Endothelial cell of umbilical vein (primary cell): ENCODE data around the gene ATP13A4. TPM values are rescaled to one million over a fixed set of nuclear protein-coding genes. Genes with fewer than 3 reads are reported as not detected.

Experiments used
- BruUV-seq: library from RNA; stranded (reverse); fragments of 400-500 nt; replicated peaks from 2 replicates; lab custom pipeline; 2021; lab: Mats Ljungman, UMichigan
- CTCF ChIA-PET: fragments of 300-600, 350-600 bp; sonication (Branson Sonifier 250); formaldehyde crosslinking; loops from one replicate; lab custom pipeline; 2021; ENCODE audit warnings: antibody characterized with exemption, inconsistent platforms; lab: Charles Lee
- POLR2A ChIA-PET: fragments of 300-600, 350-600 bp; sonication (Branson Sonifier 250); formaldehyde crosslinking; loops from one replicate; lab custom pipeline; 2021; ENCODE audit warnings: antibody characterized with exemption, inconsistent platforms; lab: Charles Lee
- DNase-seq: peaks from one replicate; pipeline ENCODE4 v3.0.0-alpha.2; 2011; ENCODE audit warnings: low read depth, low spot score
- FAIRE-seq: peaks from 2 replicates; lab custom pipeline; 2011; peaks lifted over from hg19 to GRCh38; lab: Jason Lieb, UNC
- H2AFZ ChIP-seq: 2 replicates; pipeline ENCODE4 v1.6.0; 2012; ENCODE audit warnings: low read depth, low read length, control low read depth, inconsistent platforms
- H3K27ac ChIP-seq: 2 replicates; pipeline ENCODE4 v1.5.1; 2011; ENCODE audit warnings: low read depth, mild to moderate bottlenecking, control low read depth, low read length, moderate library complexity; ENCODE audit not compliant: insufficient read depth
- H3K27me3 ChIP-seq, 2 experiments: 2 replicates each; pipeline versions ENCODE4 v1.6.0 to v1.6.1; 2011; ENCODE audit warnings: low read length in 2 of 2, mixed read lengths in 1 of 2; ENCODE audit not compliant: control insufficient read depth in 2 of 2, insufficient read depth in 2 of 2
- H3K36me3 ChIP-seq, 2 experiments: 2 replicates in 1 of 2; 3 replicates in 1 of 2; pipeline ENCODE4 v1.5.1; 2011; ENCODE audit warnings: low read length in 2 of 2, mild to moderate bottlenecking in 1 of 2, moderate library complexity in 1 of 2; ENCODE audit not compliant: control insufficient read depth in 2 of 2, insufficient read depth in 2 of 2; ENCODE audit errors: extremely low read depth in 1 of 2
- H3K4me1 ChIP-seq: 3 replicates; pipeline ENCODE4 v1.5.1; 2011; ENCODE audit warnings: mild to moderate bottlenecking, low read length; ENCODE audit not compliant: control insufficient read depth, insufficient read depth; ENCODE audit errors: extremely low read depth
- H3K4me2 ChIP-seq: 2 replicates; pipeline ENCODE4 v1.6.1; 2011; ENCODE audit warnings: low read length, control low read depth, mixed read lengths; ENCODE audit not compliant: insufficient read depth
- H3K4me3 ChIP-seq, 3 experiments: fragments of 200-600 bp in 1 of 3; sonication (generic), shearing (Covaris generic) in 1 of 3; replicated peaks in 1 of 3; 2 replicates each; pipeline ENCODE4 v1.5.1; 2011 to 2016; ENCODE audit warnings: control low read depth in 3 of 3, low read length in 3 of 3, mild to moderate bottlenecking in 2 of 3, inconsistent platforms in 1 of 3, low read depth in 1 of 3, moderate library complexity in 1 of 3; ENCODE audit not compliant: insufficient read depth in 1 of 3
- H3K79me2 ChIP-seq: 2 replicates; pipeline ENCODE4 v1.6.0; 2012; ENCODE audit warnings: low read length, inconsistent platforms; ENCODE audit not compliant: control insufficient read depth, insufficient read depth
- H3K9ac ChIP-seq: replicated peaks from 2 replicates; pipeline ENCODE3; 2011; ENCODE audit warnings: low read length, control low read depth; ENCODE audit not compliant: insufficient read depth; ENCODE audit errors: extremely low read depth
- H3K9me1 ChIP-seq: replicated peaks from 3 replicates; pipeline ENCODE4 v1.6.0; 2011; ENCODE audit warnings: mild to moderate bottlenecking, low read length; ENCODE audit not compliant: control insufficient read depth, insufficient read depth; ENCODE audit errors: extremely low read depth
- H3K9me3 ChIP-seq: replicated peaks from 2 replicates; pipeline ENCODE4 v1.5.1; 2012; ENCODE audit warnings: low read length, inconsistent platforms; ENCODE audit not compliant: control insufficient read depth, insufficient read depth
- H4K20me1 ChIP-seq: replicated peaks from 2 replicates; pipeline ENCODE3; 2011; ENCODE audit warnings: mild to moderate bottlenecking, low read length; ENCODE audit not compliant: control insufficient read depth, insufficient read depth; ENCODE audit errors: extremely low read depth
- CTCF ChIP-seq, 2 donors: IDR thresholded peaks; 1 replicate in 1 of 2; 2 replicates in 1 of 2; pipeline ENCODE4 v1.5.1; 2011; ENCODE audit warnings: low read length in 2 of 2, mild to moderate bottlenecking in 2 of 2, moderate library complexity in 2 of 2, control low read depth in 1 of 2, inconsistent platforms in 1 of 2, low read depth in 1 of 2; ENCODE audit not compliant: insufficient read depth in 1 of 2; ENCODE audit errors: extremely low read depth in 1 of 2
- EZH2 ChIP-seq: IDR thresholded peaks from 2 replicates; pipeline ENCODE4 v1.6.1; 2012; ENCODE audit warnings: borderline replicate concordance, low read depth, mild to moderate bottlenecking, moderate library complexity, low read length, inconsistent platforms; ENCODE audit not compliant: severe bottlenecking
- FOS ChIP-seq: IDR thresholded peaks from 2 replicates; pipeline ENCODE4 v1.6.1; 2011; ENCODE audit warnings: mild to moderate bottlenecking, low read length, moderate library complexity, borderline replicate concordance; ENCODE audit not compliant: insufficient read depth
- GATA2 ChIP-seq: IDR thresholded peaks from 2 replicates; pipeline ENCODE4 v1.7.0; 2011; ENCODE audit warnings: low read depth, mild to moderate bottlenecking, moderate library complexity, mixed read lengths, low read length; ENCODE audit not compliant: insufficient read length, insufficient read depth
- JUN ChIP-seq: IDR thresholded peaks from 2 replicates; pipeline ENCODE4 v1.6.1; 2011; ENCODE audit warnings: borderline replicate concordance, low read depth; ENCODE audit not compliant: insufficient read length, insufficient read depth
- MAX ChIP-seq: IDR thresholded peaks from 2 replicates; pipeline ENCODE4 v1.6.1; 2011; ENCODE audit not compliant: insufficient read depth, insufficient read length
- MYC ChIP-seq: IDR thresholded peaks from one replicate; pipeline ENCODE4 v1.6.1; 2011; ENCODE audit warnings: mild to moderate bottlenecking, low read depth, low read length
- POLR2A ChIP-seq: IDR thresholded peaks from 2 replicates; pipeline ENCODE4 v1.6.1; 2012; ENCODE audit warnings: low read depth, mild to moderate bottlenecking, control low read depth, low read length
- POLR2AphosphoS5 ChIP-seq: IDR thresholded peaks from 2 replicates; pipeline ENCODE4 v1.6.1; 2012; ENCODE audit warnings: low read depth, mild to moderate bottlenecking, control low read depth, low read length, moderate library complexity; ENCODE audit not compliant: insufficient read depth
- dilution Hi-C: fragments of 300-500 bp; cut with MboI; formaldehyde crosslinking; loops from one replicate; pipeline ENCODE4 v1.15.0; 2019; ENCODE audit warnings: low sequenced_read_pairs; ENCODE audit not compliant: extremely low pct_ligation_motif_present
- intact Hi-C: fragments of 100-400 bp; cut with micrococcal nuclease; formaldehyde crosslinking; loops from one replicate; pipeline ENCODE4 v1.10.0; 2022
- polyA plus RNA-seq, 4 experiments: library from polyadenylated mRNA; depleted of rRNA in 3 of 4; stranded (reverse) in 3 of 4; unstranded in 1 of 4; fragments of >200 nt; gene quantifications; 2 replicates each; pipeline versions ENCODE4 v1.2.1 to v1.2.3, GENCODE V29; 2011 to 2012; ENCODE audit warnings: missing spikeins in 1 of 4
- total RNA-seq: library from RNA; stranded (reverse); gene quantifications from 2 replicates; pipeline ENCODE4 v1.2.3, GENCODE V29; 2021

ATP13A4 gene
- total and polyA plus RNA-seq, 2 donors (not counting 3 experiments of a cell fraction or from before 2014, with no cell fraction given), result not detected

- POLR2A ChIA-PET, result no interaction called here
- H3K27me3 ChIP-seq, result no peaks in the 10 kb centered on the region
- DNase-seq, result no peak
- intact Hi-C loops (no loop called here), dilution Hi-C loops (no loop called here)
- CTCF ChIA-PET, result no interaction called here
- no peak overlapping the region for H3K9ac ChIP-seq
- no peak overlapping the region for H3K4me2 ChIP-seq
- FAIRE-seq, result no peak
- H2AFZ ChIP-seq, result no peak overlapping the region
- H3K27ac ChIP-seq, result no peak overlapping the region
- H3K36me3 ChIP-seq, result no peaks in the 10 kb centered on the region
- BruUV-seq, result no TSS peak
- no peaks in the 10 kb centered on the region for H4K20me1 ChIP-seq
- no peaks in the 10 kb centered on the region for H3K9me1 ChIP-seq
- H3K9me3 ChIP-seq, result no peaks in the 10 kb centered on the region
- H3K4me3 ChIP-seq, result no peak overlapping the region
- H3K79me2 ChIP-seq, result peaks cover 92% of the 10 kb centered on the region
- TF ChIP-seq CTCF (IDR thresholded peaks at IDR 0.05; ENCODE audit: extremely low read depth in 1 of 2, insufficient read depth in 1 of 2, low read depth in 1 of 2, low read length in 2 of 2) (no peak), MAX (no peak)
- H3K4me1 ChIP-seq, result peaks cover 8% of the 10 kb centered on the region
Measured at GRCh38 chr3:193599393-193599792, 44.7 kb upstream of the ATP13A4 start.

- dilution Hi-C loops, result no loop called here
- H3K9me3 ChIP-seq, result no peaks in the 10 kb centered on the region
- DNase-seq (no peak), FAIRE-seq (no peak)
- intact Hi-C loops, result no loop called here
- no peak overlapping the region for H3K9ac ChIP-seq
- H3K36me3 ChIP-seq, result no peaks in the 10 kb centered on the region
- peaks cover 93% of the 10 kb centered on the region for H3K79me2 ChIP-seq
- H3K4me2 ChIP-seq, result no peak overlapping the region
- H3K4me1 ChIP-seq, result peaks cover 14% of the 10 kb centered on the region
- H2AFZ ChIP-seq, result no peak overlapping the region
- TF ChIP-seq MYC (no peak), JUN (no peak), MAX (no peak), CTCF (IDR thresholded peaks at IDR 0.05; ENCODE audit: extremely low read depth in 1 of 2, insufficient read depth in 1 of 2, low read depth in 1 of 2, low read length in 2 of 2) (no peak), GATA2 (no peak), POLR2A (no peak), POLR2AphosphoS5 (no peak), FOS (no peak), EZH2 (no peak)
- no peaks in the 10 kb centered on the region for H3K27me3 ChIP-seq
- ChIA-PET CTCF (no interaction called here), POLR2A (no interaction called here)
- no peaks in the 10 kb centered on the region for H4K20me1 ChIP-seq
- no peak overlapping the region for H3K27ac ChIP-seq
- H3K9me1 ChIP-seq, result no peaks in the 10 kb centered on the region
- H3K4me3 ChIP-seq, result no peak overlapping the region
- BruUV-seq, result no TSS peak
Measured at GRCh38 chr3:193598202-193598601, 43.5 kb upstream of the ATP13A4 start.
